ENCODE data around the gene EXOC5.

EXOC5 gene

GRCh38 chr14:57160333-57160732 lies 108.4 kb downstream of the EXOC5 start:
- DNase-seq, result no peak

- no peak for DNase-seq
Measured at GRCh38 chr14:57153286-57153685, 115.4 kb downstream of the EXOC5 start.

Data from C1 segment of cervical spinal cord (tissue), 14 donors.